H1 (cell line): ENCODE measurements around the gene ALDOC. TPM values are rescaled to one million over a fixed set of nuclear protein-coding genes. Genes with fewer than 3 reads are reported as not detected.

ENCODE experiments used
- CTCF ChIA-PET: fragments of 300-600 bp; sonication (Branson Sonifier 250); formaldehyde crosslinking; loops from one replicate; lab custom pipeline; 2021; ENCODE audit not compliant: partially characterized antibody; lab: Charles Lee
- POLR2A ChIA-PET: fragments of 300-600 bp; sonication (Branson Sonifier 250); formaldehyde crosslinking; loops from one replicate; lab custom pipeline; 2021; ENCODE audit warnings: inconsistent platforms; ENCODE audit not compliant: partially characterized antibody; lab: Charles Lee
- DNase-seq, 2 experiments: peaks; one replicate each; pipeline versions ENCODE4 v3.0.0 to v3.0.0-alpha.2; 2010 to 2022; ENCODE audit warnings: low spot score in 2 of 2, low read depth in 1 of 2, mixed read lengths in 1 of 2
- FAIRE-seq: peaks from 2 replicates; lab custom pipeline; 2011; peaks lifted over from hg19 to GRCh38; lab: Jason Lieb, UNC
- H2AFZ ChIP-seq: 2 replicates; pipeline ENCODE4 v1.8.1; 2012; ENCODE audit warnings: low read length, inconsistent platforms
- H2AK5ac ChIP-seq: 2 replicates; pipeline ENCODE4 v1.6.1; 2013; ENCODE audit warnings: low read depth, low read length
- H2BK120ac ChIP-seq: replicated peaks from 2 replicates; pipeline ENCODE3; 2013; ENCODE audit warnings: low read depth, low read length, inconsistent platforms
- H2BK12ac ChIP-seq: 2 replicates; pipeline ENCODE4 v1.6.1; 2013; ENCODE audit warnings: low read depth, low read length
- H2BK15ac ChIP-seq: 2 replicates; pipeline ENCODE4 v1.6.1; 2013; ENCODE audit warnings: low read length
- H2BK20ac ChIP-seq: 2 replicates; pipeline ENCODE4 v1.6.1; 2013; ENCODE audit warnings: low read length
- H2BK5ac ChIP-seq: 2 replicates; pipeline ENCODE4 v1.6.1; 2013; ENCODE audit warnings: low read depth, low read length
- H3K14ac ChIP-seq: 2 replicates; pipeline ENCODE4 v1.6.1; 2013; ENCODE audit warnings: inconsistent platforms; ENCODE audit not compliant: insufficient read length
- H3K18ac ChIP-seq: 2 replicates; pipeline ENCODE4 v1.6.1; 2013; ENCODE audit warnings: low read length; ENCODE audit errors: extremely low read depth
- H3K23ac ChIP-seq: 2 replicates; pipeline ENCODE4 v1.6.1; 2013; ENCODE audit warnings: inconsistent platforms; ENCODE audit not compliant: insufficient read length
- H3K23me2 ChIP-seq: 2 replicates; pipeline ENCODE4 v1.6.1; 2013; ENCODE audit warnings: low read depth, low read length
- H3K27ac ChIP-seq: 2 replicates; pipeline ENCODE4 v1.6.1; 2011; ENCODE audit warnings: low read depth, low read length, inconsistent platforms
- H3K27me3 ChIP-seq, 4 experiments: replicated peaks in 1 of 4; 1 replicate in 1 of 4; 2 replicates in 3 of 4; pipeline versions ENCODE4 v1.6.1 to v1.8.1; 2011 to 2013; ENCODE audit warnings: low read length in 3 of 4, mild to moderate bottlenecking in 3 of 4, inconsistent platforms in 2 of 4, mixed read lengths in 2 of 4, moderate library complexity in 1 of 4; ENCODE audit not compliant: control insufficient read depth in 3 of 4, insufficient read depth in 3 of 4; ENCODE audit errors: extremely low read depth in 1 of 4
- H3K36me3 ChIP-seq, 4 experiments: 2 replicates each; pipeline versions ENCODE4 v1.6.1 to v1.8.1; 2011 to 2013; ENCODE audit warnings: mild to moderate bottlenecking in 4 of 4, low read length in 3 of 4, moderate library complexity in 2 of 4, control low read depth in 1 of 4, inconsistent platforms in 1 of 4; ENCODE audit not compliant: insufficient read depth in 4 of 4, control insufficient read depth in 2 of 4
- H3K4ac ChIP-seq: replicated peaks from 2 replicates; pipeline ENCODE3; 2013; ENCODE audit warnings: low read length, low read depth, mixed read lengths, inconsistent platforms; ENCODE audit not compliant: insufficient read length
- H3K4me1 ChIP-seq, 4 experiments: replicated peaks in 1 of 4; 1 replicate in 1 of 4; 2 replicates in 3 of 4; pipeline versions ENCODE4 v1.6.1 to v1.8.1; 2011 to 2013; ENCODE audit warnings: low read length in 3 of 4, inconsistent platforms in 2 of 4, mixed read lengths in 1 of 4; ENCODE audit not compliant: insufficient read depth in 4 of 4, control insufficient read depth in 3 of 4
- H3K4me2 ChIP-seq, 2 experiments: 2 replicates each; pipeline versions ENCODE4 v1.6.1 to v1.8.1; 2011 to 2013; ENCODE audit warnings: low read depth in 2 of 2, low read length in 2 of 2, control low read depth in 1 of 2, inconsistent platforms in 1 of 2, mild to moderate bottlenecking in 1 of 2; ENCODE audit not compliant: insufficient read depth in 1 of 2
- H3K4me3 ChIP-seq, 4 experiments: fragments of 200-600, 300-600 bp in 1 of 4; sonication (generic), shearing (Covaris generic), sonication (Bioruptor Twin) in 1 of 4; 2 replicates each; pipeline versions ENCODE4 v1.5.1 to v1.8.1; 2011 to 2016; ENCODE audit warnings: low read length in 4 of 4, low read depth in 3 of 4, control low read depth in 2 of 4, inconsistent platforms in 2 of 4, mild to moderate bottlenecking in 2 of 4, mixed read lengths in 1 of 4, moderate library complexity in 1 of 4; ENCODE audit not compliant: insufficient read depth in 2 of 4; ENCODE audit errors: extremely low read depth in 1 of 4
- H3K56ac ChIP-seq: replicated peaks from 2 replicates; pipeline ENCODE3; 2013; ENCODE audit warnings: low read depth, mild to moderate bottlenecking, mixed read lengths, low read length, inconsistent platforms; ENCODE audit not compliant: insufficient read length
- H3K79me1 ChIP-seq: 2 replicates; pipeline ENCODE4 v1.6.1; 2013; ENCODE audit warnings: low read depth, low read length, control low read depth
- H3K79me2 ChIP-seq, 2 experiments: 2 replicates each; pipeline versions ENCODE4 v1.6.1 to v1.8.1; 2012 to 2013; ENCODE audit warnings: low read length in 2 of 2, mild to moderate bottlenecking in 2 of 2, inconsistent platforms in 1 of 2; ENCODE audit not compliant: insufficient read depth in 2 of 2, control insufficient read depth in 1 of 2
- H3K9ac ChIP-seq, 4 experiments: replicated peaks in 1 of 4; 1 replicate in 1 of 4; 2 replicates in 3 of 4; pipeline versions ENCODE4 v1.6.1 to v1.8.1; 2011 to 2013; ENCODE audit warnings: low read depth in 3 of 4, low read length in 3 of 4, control low read depth in 2 of 4, mild to moderate bottlenecking in 2 of 4, moderate library complexity in 2 of 4, inconsistent platforms in 1 of 4; ENCODE audit errors: extremely low read depth in 1 of 4
- H3K9me3 ChIP-seq, 2 experiments: 2 replicates each; pipeline versions ENCODE4 v1.6.1 to v1.8.1; 2012 to 2013; ENCODE audit warnings: mild to moderate bottlenecking in 2 of 2, moderate library complexity in 2 of 2, control low read depth in 1 of 2, inconsistent platforms in 1 of 2, low read depth in 1 of 2, low read length in 1 of 2, mixed read lengths in 1 of 2; ENCODE audit not compliant: insufficient read depth in 2 of 2
- H4K20me1 ChIP-seq, 2 experiments: replicated peaks in 1 of 2; 2 replicates each; pipeline versions ENCODE3 to v1.8.1; 2011 to 2013; ENCODE audit warnings: inconsistent platforms in 2 of 2, low read length in 2 of 2, mild to moderate bottlenecking in 1 of 2; ENCODE audit not compliant: insufficient read depth in 2 of 2, control insufficient read depth in 1 of 2
- H4K5ac ChIP-seq: 2 replicates; pipeline ENCODE4 v1.6.1; 2013; ENCODE audit warnings: low read length, low read depth, mixed read lengths, inconsistent platforms; ENCODE audit not compliant: insufficient read length
- H4K8ac ChIP-seq: 2 replicates; pipeline ENCODE4 v1.8.0; 2013; ENCODE audit warnings: mild to moderate bottlenecking, moderate library complexity, low read length, inconsistent platforms; ENCODE audit not compliant: insufficient read depth; ENCODE audit errors: extremely low read depth
- H4K91ac ChIP-seq: replicated peaks from 2 replicates; pipeline ENCODE3; 2013; ENCODE audit warnings: low read length, mixed read lengths, inconsistent platforms; ENCODE audit not compliant: insufficient read length
- ATF3 ChIP-seq: IDR thresholded peaks from 2 replicates; pipeline ENCODE4 v1.6.1; 2011; ENCODE audit warnings: low read depth, mild to moderate bottlenecking, low read length; ENCODE audit not compliant: insufficient read depth
- BCL11A ChIP-seq, 2 experiments: IDR thresholded peaks; one replicate each; pipeline ENCODE4 v1.6.1; 2011; ENCODE audit warnings: low read depth in 2 of 2, low read length in 2 of 2, mild to moderate bottlenecking in 2 of 2
- CEBPB ChIP-seq: IDR thresholded peaks from 2 replicates; pipeline ENCODE4 v1.6.1; 2012; ENCODE audit warnings: low read depth, low read length
- CHD1 ChIP-seq: IDR thresholded peaks from 2 replicates; pipeline ENCODE4 v1.6.1; 2012; ENCODE audit warnings: low read depth, low read length, improper control_type of control experiment
- CHD2 ChIP-seq: IDR thresholded peaks from 2 replicates; pipeline ENCODE4 v1.6.1; 2012; ENCODE audit warnings: low read length, improper control_type of control experiment
- CTBP2 ChIP-seq: IDR thresholded peaks from 2 replicates; pipeline ENCODE4 v1.7.0; 2011; ENCODE audit warnings: borderline replicate concordance, mild to moderate bottlenecking, moderate library complexity, mixed read lengths, low read length; ENCODE audit not compliant: insufficient read depth, insufficient read length
- HDAC6 ChIP-seq: IDR thresholded peaks from one replicate; pipeline ENCODE4 v1.7.1; 2012; ENCODE audit warnings: low read depth, mild to moderate bottlenecking, inconsistent platforms, low read length, moderate library complexity
- POLR2AphosphoS5 ChIP-seq: IDR thresholded peaks from 2 replicates; pipeline ENCODE4 v1.6.1; 2011; ENCODE audit warnings: low read depth, low read length
- RXRA ChIP-seq: IDR thresholded peaks from 2 replicates; pipeline ENCODE4 v1.6.1; 2011; ENCODE audit warnings: low read depth, mild to moderate bottlenecking, low read length, moderate library complexity; ENCODE audit not compliant: insufficient read depth
- SIN3A ChIP-seq, 2 experiments: IDR thresholded peaks in 1 of 2; conservative IDR thresholded peaks in 1 of 2; 2 replicates each; pipeline ENCODE4 v1.6.1; 2011 to 2012; ENCODE audit warnings: low read length in 2 of 2, improper control_type of control experiment in 1 of 2, low read depth in 1 of 2, mild to moderate bottlenecking in 1 of 2
- TCF12 ChIP-seq: IDR thresholded peaks from 2 replicates; pipeline ENCODE4 v1.6.1; 2011; ENCODE audit warnings: low read depth, mild to moderate bottlenecking, low read length
- USF2 ChIP-seq: IDR thresholded peaks from 2 replicates; pipeline ENCODE4 v1.6.1; 2011; ENCODE audit warnings: low read length, improper control_type of control experiment
- WGBS, 2 experiments: shearing (Covaris generic) in 1 of 2; methylation state at CpG; one replicate each; pipeline versions ENCODE4 v1.1.6 to v1.1.7; 2013 to 2015; ENCODE audit warnings: low lambda C conversion rate in 2 of 2, mixed read lengths in 2 of 2, inconsistent platforms in 1 of 2, low coverage in 1 of 2, missing lambda C conversion rate in 1 of 2; ENCODE audit not compliant: insufficient replicate concordance in 2 of 2, insufficient coverage in 1 of 2, insufficient read length in 1 of 2; ENCODE audit errors: extremely low coverage in 1 of 2, missing lambda C conversion rate in 1 of 2; 5-methylcytosine and 5-hydroxymethylcytosine counted together
- polyA plus RNA-seq, 7 experiments: library from polyadenylated mRNA; depleted of rRNA in 3 of 7; stranded (reverse) in 5 of 7; unstranded in 2 of 7; fragments of >200 nt in 5 of 7; fragments of 200-250 nt in 2 of 7; gene quantifications; 1 replicate in 5 of 7; 2 replicates in 1 of 7; 4 replicates in 1 of 7; pipeline versions ENCODE4 v1.2.1 to v1.2.3, GENCODE V29; 2011 to 2013; ENCODE audit warnings: missing spikeins in 2 of 7, mixed read lengths in 2 of 7
- total RNA-seq: library from RNA; stranded (reverse); fragmentation: NEBNext Ultra II Directional; extraction: Animal tissue kit (Norgen Biotek cat#: 25700); gene quantifications from 2 replicates; pipeline ENCODE4 v1.2.1, GENCODE V29; 2021

Gene ALDOC
- total and polyA plus RNA-seq, 2 of the 8 experiments (the other 6 are each of a cell fraction or from before 2014, with no cell fraction given), result 51.6 to 103 TPM

- Histone ChIP-seq H2BK120ac (no peak overlapping the region), H4K5ac (no peak overlapping the region), H3K9ac (no peak overlapping the region), H3K4me2 (no peak overlapping the region; a peak in 1 of 4 replicates), H4K91ac (no peak overlapping the region), H3K36me3 (peaks cover 0 to 3% (median 0%) of the 10 kb centered on the region in 4 experiments; a peak in 3 of 8 replicates), H4K8ac (no peak overlapping the region), H3K56ac (no peak overlapping the region), H3K18ac (no peak overlapping the region), H2BK15ac (no peak overlapping the region), H3K4me1 (0 out of 7 replicates have a peak, but pooled peaks cover 0 to 2% (median 0%) of the 10 kb centered on the region in 4 experiments), H4K20me1 (peaks cover 2 to 4% of the 10 kb centered on the region in 2 experiments), H3K23me2 (peaks cover 6% of the 10 kb centered on the region), H3K79me1 (no peaks in the 10 kb centered on the region), H2BK20ac (no peak overlapping the region), H3K79me2 (peaks cover 0 to 16% of the 10 kb centered on the region in 2 experiments; a peak in 2 of 4 replicates), H3K23ac (no peak overlapping the region), H3K27ac (no peak overlapping the region), H2AK5ac (no peak overlapping the region), H2AFZ (no peak overlapping the region), H2BK5ac (no peak overlapping the region), H3K9me3 (no peaks in the 10 kb centered on the region), H3K14ac (no peak overlapping the region), H3K4me3 (0 out of 8 replicates have a peak overlapping the region, but pooled peaks of 1 of the 4 experiments have one; percentile 88), H3K4ac (no peak overlapping the region), H3K27me3 (peaks cover 0 to 8% (median 4%) of the 10 kb centered on the region in 4 experiments; a peak in 4 of 7 replicates), H2BK12ac (no peak overlapping the region)
- POLR2A ChIA-PET, result interaction anchor here (0.6 to 4.8 kb wide), 3 partner anchors 12 to 73 kb away, joined by 3 to 23 read pairs (median 3); partner anchors contain the start of gene UNC119
- CTCF ChIA-PET, result interaction anchor here (2.5 to 6.0 kb wide), 2 partner anchors 21 to 29 kb away, joined by 5 to 58 read pairs; no protein-coding TSS in a partner anchor
- WGBS, 2 experiments, result 81% methylated on average over 1 of the region's 1 CpG; no CpG with 5 or more reads in 1 of the 2 experiments
- no peak for FAIRE-seq
- no peak for DNase-seq
- no peak for TF ChIP-seq ATF3
- no peak for TF ChIP-seq USF2
- TF ChIP-seq CTBP2, result no peak
- no peak for TF ChIP-seq SIN3A (conservative IDR thresholded peaks at IDR 0.05 in 1 of 2, IDR thresholded peaks at IDR 0.05 in 1 of 2; ENCODE audit: low read depth in 1 of 2, low read length in 2 of 2)
- TF ChIP-seq CHD2, result no peak
- TF ChIP-seq POLR2AphosphoS5, result no peak
- TF ChIP-seq RXRA, result no peak
- TF ChIP-seq HDAC6, result no peak
- no peak for TF ChIP-seq CEBPB
- TF ChIP-seq CHD1, result no peak
- TF ChIP-seq BCL11A (IDR thresholded peaks at IDR 0.05; ENCODE audit: low read depth in 2 of 2, low read length in 2 of 2), result no peak
- TF ChIP-seq TCF12, result no peak
Measured at GRCh38 chr17:28569446-28569845, 7.2 kb downstream of the ALDOC start.
